HTERT RPE-1 (cell line): ENCODE data around the gene COMMD3.

ENCODE experiments used
- in situ Hi-C: fragments of 300-500 bp; cut with MboI; formaldehyde crosslinking; loops from 4 replicates; pipeline ENCODE4 v1.14.3; 2020; ENCODE audit warnings: low sequenced_read_pairs

COMMD3 gene

GRCh38 chr10:22365644-22366434 is 49.7 kb downstream of the COMMD3 start:
- in situ Hi-C loops: no loop called here

- in situ Hi-C loops: no loop called here
These were observed 50.2 kb downstream of the COMMD3 start for GRCh38 chr10:22366435-22366703.

GRCh38 chr10:22366771-22367170 is 50.6 kb downstream of the COMMD3 start:
- in situ Hi-C loops: no loop called here

GRCh38 chr10:22367471-22367870 is 51.3 kb downstream of the COMMD3 start:
- in situ Hi-C loops: no loop called here

- in situ Hi-C loops: no loop called here
These were observed 52.2 kb downstream of the COMMD3 start for GRCh38 chr10:22368402-22368801.

GRCh38 chr10:22368981-22369380 is 52.8 kb downstream of the COMMD3 start:
- in situ Hi-C loops: no loop called here

GRCh38 chr10:22369434-22370072 is 53.4 kb downstream of the COMMD3 start:
- in situ Hi-C loops: no loop called here
